Loucy (cell line): Measurements from ENCODE around the gene ZNF362.

Experiments
- H2AFZ ChIP-seq: fragments of 200-600 bp; sonication (generic); 2 replicates; pipeline ENCODE4 v1.6.0; 2016; ENCODE audit warnings: antibody characterized with exemption, mild to moderate bottlenecking, low read length, moderate library complexity
- H3F3A ChIP-seq: fragments of 200-600 bp; 2 replicates; pipeline ENCODE4 v1.6.0; 2016; ENCODE audit warnings: antibody characterized with exemption, low read depth, mild to moderate bottlenecking
- H3K27me3 ChIP-seq: fragments of 200-600 bp; sonication (generic); 2 replicates; pipeline ENCODE4 v1.6.1; 2014; ENCODE audit warnings: low read length, mild to moderate bottlenecking; ENCODE audit not compliant: insufficient read depth, poor library complexity, severe bottlenecking
- H3K36me3 ChIP-seq: fragments of 200-600 bp; sonication (generic); 2 replicates; pipeline ENCODE4 v1.6.1; 2016; ENCODE audit warnings: low read length; ENCODE audit not compliant: insufficient read depth
- H3K4me1 ChIP-seq: fragments of 200-600 bp; sonication (generic); 2 replicates; pipeline ENCODE4 v1.5.1; 2014; ENCODE audit warnings: low read length, mild to moderate bottlenecking; ENCODE audit not compliant: insufficient read depth, poor library complexity, severe bottlenecking
- H3K4me2 ChIP-seq: fragments of 200-600 bp; sonication (generic); 2 replicates; pipeline ENCODE4 v1.6.0; 2014; ENCODE audit warnings: antibody characterized with exemption, low read length, low read depth, mild to moderate bottlenecking; ENCODE audit not compliant: poor library complexity, severe bottlenecking
- H3K4me3 ChIP-seq: fragments of 200-600 bp; sonication (generic); 2 replicates; pipeline ENCODE4 v1.5.1; 2014; ENCODE audit warnings: low read length, mild to moderate bottlenecking, mixed read lengths; ENCODE audit not compliant: poor library complexity, severe bottlenecking
- H3K79me2 ChIP-seq: fragments of 200-600 bp; sonication (generic); 2 replicates; pipeline ENCODE4 v1.6.1; 2014; ENCODE audit warnings: low read length; ENCODE audit not compliant: insufficient read depth
- H3K9ac ChIP-seq: fragments of 200-600 bp; sonication (generic); 2 replicates; pipeline ENCODE4 v1.6.0; 2014; ENCODE audit warnings: mild to moderate bottlenecking, low read depth, low read length, moderate library complexity; ENCODE audit not compliant: poor library complexity, severe bottlenecking
- H3K9me2 ChIP-seq: fragments of 200-600 bp; sonication (generic); replicated peaks from 2 replicates; pipeline ENCODE4 v1.6.1; 2016; ENCODE audit warnings: low read depth, low read length, mixed read lengths
- H3K9me3 ChIP-seq: fragments of 200-600 bp; sonication (generic); 2 replicates; pipeline ENCODE4 v1.6.1; 2014; ENCODE audit warnings: mild to moderate bottlenecking, antibody characterized with exemption, low read length, low read depth; ENCODE audit not compliant: insufficient read depth
- H4K20me1 ChIP-seq: fragments of 200-600 bp; sonication (generic); 2 replicates; pipeline ENCODE4 v1.6.0; 2014; ENCODE audit warnings: antibody characterized with exemption, low read length, mild to moderate bottlenecking; ENCODE audit not compliant: insufficient read depth, poor library complexity, severe bottlenecking
- EZH2phosphoT487 ChIP-seq: fragments of 200-600 bp; IDR thresholded peaks from 2 replicates; pipeline ENCODE4 v1.6.1; 2018; ENCODE audit warnings: antibody characterized with exemption, mild to moderate bottlenecking, moderate library complexity, borderline replicate concordance
- TF ChIP-seq, protein P1 (sequence below): fragments of 200-600 bp; sonication (generic); conservative IDR thresholded peaks from 2 replicates; pipeline ENCODE4 v1.5.1; 2014; ENCODE audit warnings: mild to moderate bottlenecking, antibody characterized with exemption, low read length

The ZNF362 gene

DNA sequence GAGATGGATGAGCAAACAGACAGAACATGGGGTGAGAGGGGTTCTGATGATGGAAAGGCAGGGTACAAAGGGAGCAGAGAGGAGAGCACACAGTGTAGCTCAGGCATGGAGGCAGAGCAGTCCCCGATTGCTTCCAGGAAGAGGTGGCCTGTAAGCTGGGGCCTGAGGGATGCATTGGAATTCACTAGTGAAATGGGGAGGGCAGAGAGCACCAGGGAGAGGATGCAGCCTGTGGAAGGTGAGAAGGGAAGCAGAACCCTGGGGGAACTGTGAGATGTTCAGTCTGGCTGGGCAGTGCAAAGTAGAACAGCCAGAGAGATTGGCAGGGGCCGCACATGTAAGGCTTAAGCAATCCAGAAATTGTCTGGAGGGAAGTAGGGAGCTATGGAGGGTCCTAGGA lies 12.2 kb downstream of the ZNF362 start:
- no peak for TF ChIP-seq EZH2phosphoT487
- TF ChIP-seq, protein P1, sequence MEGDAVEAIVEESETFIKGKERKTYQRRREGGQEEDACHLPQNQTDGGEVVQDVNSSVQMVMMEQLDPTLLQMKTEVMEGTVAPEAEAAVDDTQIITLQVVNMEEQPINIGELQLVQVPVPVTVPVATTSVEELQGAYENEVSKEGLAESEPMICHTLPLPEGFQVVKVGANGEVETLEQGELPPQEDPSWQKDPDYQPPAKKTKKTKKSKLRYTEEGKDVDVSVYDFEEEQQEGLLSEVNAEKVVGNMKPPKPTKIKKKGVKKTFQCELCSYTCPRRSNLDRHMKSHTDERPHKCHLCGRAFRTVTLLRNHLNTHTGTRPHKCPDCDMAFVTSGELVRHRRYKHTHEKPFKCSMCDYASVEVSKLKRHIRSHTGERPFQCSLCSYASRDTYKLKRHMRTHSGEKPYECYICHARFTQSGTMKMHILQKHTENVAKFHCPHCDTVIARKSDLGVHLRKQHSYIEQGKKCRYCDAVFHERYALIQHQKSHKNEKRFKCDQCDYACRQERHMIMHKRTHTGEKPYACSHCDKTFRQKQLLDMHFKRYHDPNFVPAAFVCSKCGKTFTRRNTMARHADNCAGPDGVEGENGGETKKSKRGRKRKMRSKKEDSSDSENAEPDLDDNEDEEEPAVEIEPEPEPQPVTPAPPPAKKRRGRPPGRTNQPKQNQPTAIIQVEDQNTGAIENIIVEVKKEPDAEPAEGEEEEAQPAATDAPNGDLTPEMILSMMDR, result no peak

DNA sequence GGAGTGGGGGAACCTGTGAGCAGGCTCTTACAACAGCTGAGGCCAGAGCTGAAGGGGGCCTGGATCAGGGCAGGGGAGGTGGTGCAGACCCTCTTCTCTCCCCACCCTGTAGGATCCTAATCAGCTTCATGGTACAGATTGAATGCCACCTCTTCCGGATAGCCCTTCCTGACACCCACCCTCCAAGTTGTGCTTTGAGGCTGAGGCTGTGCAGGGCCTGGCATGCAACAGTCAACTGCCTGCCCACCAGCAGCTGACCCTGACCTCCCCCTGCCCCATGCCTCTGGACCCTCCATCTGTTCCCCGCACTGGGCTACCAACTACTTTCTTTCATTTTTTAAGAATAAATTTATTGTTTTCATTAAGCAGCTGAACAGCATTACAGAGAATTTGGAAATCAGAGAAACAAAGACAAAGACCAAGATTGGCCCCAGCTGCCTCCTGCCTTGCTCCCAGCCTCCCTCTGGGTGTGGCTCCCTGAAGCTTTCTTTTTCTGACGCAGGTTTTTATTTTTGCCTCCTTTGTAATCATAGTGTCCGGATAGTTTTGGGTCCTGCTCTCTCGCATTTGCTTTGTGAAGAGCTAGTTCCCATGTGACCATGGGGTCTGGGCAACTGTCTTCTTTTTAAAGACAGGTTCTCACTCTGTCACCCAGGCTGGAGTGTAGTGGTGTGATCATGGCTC lies 12.8 kb downstream of the ZNF362 start:
- Histone ChIP-seq H3K27me3 (no peaks in the 10 kb centered on the region), H3K4me1 (peaks cover 7% of the 10 kb centered on the region), H3K4me3 (no peak overlapping the region), H3K9ac (no peak overlapping the region), H3F3A (no peaks in the 10 kb centered on the region), H3K79me2 (peaks cover 11% of the 10 kb centered on the region; the same call in 1 of the 2 replicates), H3K4me2 (no peak overlapping the region), H3K36me3 (peaks cover 4% of the 10 kb centered on the region; the same call in 1 of the 2 replicates), H3K9me2 (no peaks in the 10 kb centered on the region), H3K9me3 (no peaks in the 10 kb centered on the region), H4K20me1 (no peaks in the 10 kb centered on the region), H2AFZ (no peak overlapping the region)
- TF ChIP-seq, protein P1, result no peak

More for the DNA sequence above, 12.2 kb downstream of the ZNF362 start:
- Histone ChIP-seq H3K79me2 (peaks cover 11% of the 10 kb centered on the region; the same call in 1 of the 2 replicates), H2AFZ (no peak overlapping the region), H3K4me1 (peaks cover 7% of the 10 kb centered on the region), H3K9me2 (no peaks in the 10 kb centered on the region), H4K20me1 (no peaks in the 10 kb centered on the region), H3K36me3 (peaks cover 4% of the 10 kb centered on the region; the same call in 1 of the 2 replicates), H3K9ac (no peak overlapping the region), H3K9me3 (no peaks in the 10 kb centered on the region), H3K4me3 (no peak overlapping the region), H3K4me2 (no peak overlapping the region), H3K27me3 (no peaks in the 10 kb centered on the region), H3F3A (no peaks in the 10 kb centered on the region)

DNA sequence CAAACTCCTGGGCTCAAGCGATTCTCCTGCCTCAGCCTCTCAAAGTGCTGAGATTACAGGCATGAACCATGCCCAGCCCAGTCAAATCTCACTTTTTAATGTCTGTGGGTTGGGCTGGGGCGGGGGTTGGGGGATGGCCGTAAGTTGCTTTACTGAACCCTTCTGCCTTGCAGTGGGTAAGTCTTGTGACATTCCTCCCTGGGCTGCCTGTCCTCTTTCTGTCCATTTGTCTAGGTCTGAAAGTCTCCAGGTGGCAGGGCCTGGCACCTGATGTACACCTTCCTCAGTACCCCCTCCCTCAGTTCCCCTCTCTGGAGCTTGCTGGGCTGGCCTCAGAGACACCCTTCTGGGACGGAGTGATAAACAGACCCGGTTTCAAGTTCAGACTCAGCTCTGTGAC lies 13.3 kb downstream of the ZNF362 start:
- H3K9me2 ChIP-seq, result no peaks in the 10 kb centered on the region
- H2AFZ ChIP-seq, result no peak overlapping the region
- H3K27me3 ChIP-seq, result no peaks in the 10 kb centered on the region
- H3K4me1 ChIP-seq, result peaks cover 7% of the 10 kb centered on the region
- H3K9me3 ChIP-seq, result no peaks in the 10 kb centered on the region
- H3K4me3 ChIP-seq, result no peak overlapping the region
- H3K79me2 ChIP-seq, result peaks cover 7% of the 10 kb centered on the region; the same call in 1 of the 2 replicates
- H3F3A ChIP-seq, result no peaks in the 10 kb centered on the region
- no peak overlapping the region for H3K9ac ChIP-seq
- TF ChIP-seq, protein P1, result no peak
- no peak overlapping the region for H3K4me2 ChIP-seq
- no peaks in the 10 kb centered on the region for H4K20me1 ChIP-seq
- H3K36me3 ChIP-seq, result peaks cover 4% of the 10 kb centered on the region; the same call in 1 of the 2 replicates
